ENCODE results near the gene GRIA4.

Gene GRIA4

DNA sequence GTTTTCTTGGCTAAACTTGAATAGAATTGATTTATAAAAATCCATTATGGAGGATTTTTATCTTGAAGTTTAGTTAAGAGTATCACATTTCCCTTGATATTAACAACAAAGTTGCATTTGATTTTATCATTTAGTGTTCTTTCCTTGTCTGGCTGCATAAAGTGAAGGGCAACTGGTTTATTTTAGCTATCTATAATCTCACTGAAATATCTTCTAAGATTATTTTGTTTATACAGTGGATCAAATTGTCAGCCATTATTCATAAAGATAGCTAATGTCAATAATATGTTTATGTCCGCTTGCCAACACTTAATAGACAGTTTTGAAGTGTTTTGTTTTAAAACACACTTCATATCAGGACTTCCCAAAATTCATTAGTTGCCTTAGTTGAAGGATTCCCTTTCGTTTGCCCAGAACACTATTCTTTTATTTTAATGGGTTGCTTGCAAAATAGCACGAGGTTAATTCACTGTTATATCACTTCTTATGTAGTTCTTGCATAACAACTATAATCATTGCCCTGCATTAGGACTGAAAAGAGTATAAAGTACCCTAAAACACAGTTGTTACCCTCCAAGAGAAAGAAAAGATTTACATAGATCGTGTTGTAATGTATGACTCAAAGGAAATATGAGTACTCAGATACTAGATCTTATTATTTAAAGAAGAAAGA, 339.2 kb downstream of the GRIA4 start:
- no peak overlapping the region for H3K27ac ChIP-seq (replicated peaks)
- DNase-seq (ENCODE audit: low read depth in 1 of 2, low spot score in 1 of 2): no peak
- TF ChIP-seq GABPA (IDR thresholded peaks at IDR 0.05; ENCODE audit: low read depth): no peak
- TF ChIP-seq POLR2AphosphoS5 (IDR thresholded peaks at IDR 0.05; ENCODE audit: low read depth): no peak
- no peak for TF ChIP-seq REST (IDR thresholded peaks at IDR 0.05; ENCODE audit: insufficient replicate concordance, low read depth)
- TF ChIP-seq SPI1 (IDR thresholded peaks at IDR 0.05; ENCODE audit: borderline replicate concordance, low read depth): no peak
- TF ChIP-seq, protein P1, sequence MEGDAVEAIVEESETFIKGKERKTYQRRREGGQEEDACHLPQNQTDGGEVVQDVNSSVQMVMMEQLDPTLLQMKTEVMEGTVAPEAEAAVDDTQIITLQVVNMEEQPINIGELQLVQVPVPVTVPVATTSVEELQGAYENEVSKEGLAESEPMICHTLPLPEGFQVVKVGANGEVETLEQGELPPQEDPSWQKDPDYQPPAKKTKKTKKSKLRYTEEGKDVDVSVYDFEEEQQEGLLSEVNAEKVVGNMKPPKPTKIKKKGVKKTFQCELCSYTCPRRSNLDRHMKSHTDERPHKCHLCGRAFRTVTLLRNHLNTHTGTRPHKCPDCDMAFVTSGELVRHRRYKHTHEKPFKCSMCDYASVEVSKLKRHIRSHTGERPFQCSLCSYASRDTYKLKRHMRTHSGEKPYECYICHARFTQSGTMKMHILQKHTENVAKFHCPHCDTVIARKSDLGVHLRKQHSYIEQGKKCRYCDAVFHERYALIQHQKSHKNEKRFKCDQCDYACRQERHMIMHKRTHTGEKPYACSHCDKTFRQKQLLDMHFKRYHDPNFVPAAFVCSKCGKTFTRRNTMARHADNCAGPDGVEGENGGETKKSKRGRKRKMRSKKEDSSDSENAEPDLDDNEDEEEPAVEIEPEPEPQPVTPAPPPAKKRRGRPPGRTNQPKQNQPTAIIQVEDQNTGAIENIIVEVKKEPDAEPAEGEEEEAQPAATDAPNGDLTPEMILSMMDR (IDR thresholded peaks at IDR 0.05; ENCODE audit: insufficient read depth, low read length): no peak
- no peaks in the 10 kb centered on the region for H3K27me3 ChIP-seq (ENCODE audit: insufficient read depth, poor library complexity, severe bottlenecking)
- no peak overlapping the region for H3K4me3 ChIP-seq (replicated peaks; ENCODE audit: insufficient read depth, low read length)

DNA sequence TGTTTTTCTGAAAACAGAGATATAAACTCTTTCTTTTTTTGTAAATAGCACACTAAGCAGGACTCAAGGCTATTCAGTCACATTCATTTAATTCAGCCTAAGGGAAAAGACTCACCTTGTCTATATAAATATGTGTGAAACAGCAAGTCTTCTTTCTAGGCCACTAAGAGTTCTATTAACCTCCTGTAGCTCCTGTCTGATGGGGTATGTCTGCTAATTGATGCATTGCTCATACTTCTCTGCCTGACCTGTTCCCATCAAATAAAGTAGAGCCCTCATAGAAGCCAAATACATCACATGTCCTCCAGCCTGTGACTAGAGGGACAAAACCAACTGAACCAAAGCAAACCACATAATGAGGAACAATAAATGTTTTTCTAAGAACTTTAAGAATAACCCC, 344.0 kb downstream of the GRIA4 start:
- Histone ChIP-seq H3K27me3 (ENCODE audit: insufficient read depth, poor library complexity, severe bottlenecking) (no peaks in the 10 kb centered on the region), H3K27ac (replicated peaks) (no peak overlapping the region), H3K4me3 (replicated peaks; ENCODE audit: insufficient read depth, low read length) (no peak overlapping the region)
- no peak for TF ChIP-seq GABPA (IDR thresholded peaks at IDR 0.05; ENCODE audit: low read depth)
- TF ChIP-seq REST (IDR thresholded peaks at IDR 0.05; ENCODE audit: insufficient replicate concordance, low read depth): no peak
- TF ChIP-seq, protein P1 (IDR thresholded peaks at IDR 0.05; ENCODE audit: insufficient read depth, low read length): no peak
- no peak for TF ChIP-seq SPI1 (IDR thresholded peaks at IDR 0.05; ENCODE audit: borderline replicate concordance, low read depth)
- TF ChIP-seq POLR2AphosphoS5 (IDR thresholded peaks at IDR 0.05; ENCODE audit: low read depth): no peak
- DNase-seq (ENCODE audit: low read depth in 1 of 2, low spot score in 1 of 2): no peak

- Histone ChIP-seq H3K27ac (replicated peaks) (no peak overlapping the region), H3K27me3 (ENCODE audit: insufficient read depth, poor library complexity, severe bottlenecking) (no peaks in the 10 kb centered on the region), H3K4me3 (replicated peaks; ENCODE audit: insufficient read depth, low read length) (no peak overlapping the region)
- DNase-seq (ENCODE audit: low read depth in 1 of 2, low spot score in 1 of 2): no peak
- TF ChIP-seq GABPA (IDR thresholded peaks at IDR 0.05; ENCODE audit: low read depth) (no peak), REST (IDR thresholded peaks at IDR 0.05; ENCODE audit: insufficient replicate concordance, low read depth) (no peak), SPI1 (IDR thresholded peaks at IDR 0.05; ENCODE audit: borderline replicate concordance, low read depth) (no peak), POLR2AphosphoS5 (IDR thresholded peaks at IDR 0.05; ENCODE audit: low read depth) (no peak)
- TF ChIP-seq, protein P1 (IDR thresholded peaks at IDR 0.05; ENCODE audit: insufficient read depth, low read length): no peak
These were observed 350.7 kb downstream of the GRIA4 start for GRCh38 chr11:105960252-105961245.

Data from HL-60 (cell line).